Activated CD8-positive, alpha-beta T cell treated with anti-CD3 and anti-CD28 coated beads, Interleukin-2, amount 10 ng/mL, durations not matched to agents 7 days and 5 days (primary cell): ENCODE measurements around the gene SHB. TPM values are rescaled to one million over a fixed set of nuclear protein-coding genes. Genes with fewer than 3 reads are reported as not detected.

Experiments
- ATAC-seq: fragments of 150-1000 bp; cut with Tn5 transposase; one replicate; pipeline ENCODE4 v1.10.0; 2021; ENCODE audit warnings: moderate library complexity
- CTCF ChIA-PET: fragments of 350-600 bp; sonication (Branson Sonifier 250); formaldehyde crosslinking; loops from one replicate; lab custom pipeline; 2021; ENCODE audit warnings: antibody characterized with exemption; lab: Charles Lee
- POLR2A ChIA-PET: fragments of 350-600 bp; sonication (Branson Sonifier 250); formaldehyde crosslinking; loops from one replicate; lab custom pipeline; 2021; ENCODE audit warnings: antibody characterized with exemption; lab: Charles Lee
- DNase-seq: peaks from one replicate; pipeline ENCODE4 v3.0.0-alpha.2; 2020
- H3K27ac Mint-ChIP-seq: one replicate; pipeline ENCODE4 v1.8.0; 2021; ENCODE audit warnings: mild to moderate bottlenecking, mixed read lengths
- H3K27me3 Mint-ChIP-seq: one replicate; pipeline ENCODE4 v1.8.0; 2021; ENCODE audit warnings: low read depth, mixed read lengths
- H3K36me3 Mint-ChIP-seq: one replicate; pipeline ENCODE4 v1.8.0; 2021; ENCODE audit warnings: low read depth, mixed read lengths
- H3K4me1 Mint-ChIP-seq: one replicate; pipeline ENCODE4 v1.8.0; 2021; ENCODE audit warnings: low read depth, mixed read lengths
- H3K4me3 Mint-ChIP-seq: one replicate; pipeline ENCODE4 v1.8.0; 2021; ENCODE audit warnings: mild to moderate bottlenecking, mixed read lengths
- H3K9me3 Mint-ChIP-seq: one replicate; pipeline ENCODE4 v1.8.0; 2022; ENCODE audit warnings: mixed read lengths; ENCODE audit not compliant: insufficient read depth
- total RNA-seq, 2 experiments: library from RNA; stranded (reverse); gene quantifications; one replicate each; pipeline ENCODE4 v1.2.3, GENCODE V29; 2021

Gene SHB
- total RNA-seq, 2 experiments from 2014 or later = 0.57 to 0.58 TPM

GRCh38 chr9:37922363-37923117, 146.5 kb downstream of the SHB start:
- CTCF ChIA-PET = no interaction called here
- DNase-seq = no peak
- POLR2A ChIA-PET = no interaction called here
- ATAC-seq = no peak
- Mint-ChIP-seq H3K27ac (no peak overlapping the region), H3K9me3 (no peaks in the 10 kb centered on the region), H3K27me3 (no peaks in the 10 kb centered on the region), H3K36me3 (no peaks in the 10 kb centered on the region), H3K4me1 (peaks cover 5% of the 10 kb centered on the region), H3K4me3 (no peak overlapping the region)

GRCh38 chr9:37921546-37922300, 147.3 kb downstream of the SHB start:
- ChIA-PET CTCF (no interaction called here), POLR2A (interaction anchor here (0.6 kb wide), 1 partner anchor 219 kb away, joined by 4 read pairs; no protein-coding TSS in a partner anchor)
- H3K4me3 Mint-ChIP-seq = no peak overlapping the region
- DNase-seq (no peak), ATAC-seq (no peak)
- H3K4me1 Mint-ChIP-seq = peaks cover 6% of the 10 kb centered on the region
- no peaks in the 10 kb centered on the region for H3K9me3 Mint-ChIP-seq
- H3K27ac Mint-ChIP-seq = no peak overlapping the region
- no peaks in the 10 kb centered on the region for H3K27me3 Mint-ChIP-seq
- no peaks in the 10 kb centered on the region for H3K36me3 Mint-ChIP-seq

GRCh38 chr9:37921168-37921510, 147.9 kb downstream of the SHB start:
- ChIA-PET POLR2A (interaction anchor here (0.6 kb wide), 1 partner anchor 220 kb away, joined by 4 read pairs; no protein-coding TSS in a partner anchor), CTCF (no interaction called here)
- H3K9me3 Mint-ChIP-seq = no peaks in the 10 kb centered on the region
- no peak overlapping the region for H3K27ac Mint-ChIP-seq
- ATAC-seq (no peak), DNase-seq (no peak)
- H3K4me1 Mint-ChIP-seq = peaks cover 3% of the 10 kb centered on the region
- no peaks in the 10 kb centered on the region for H3K36me3 Mint-ChIP-seq
- no peaks in the 10 kb centered on the region for H3K27me3 Mint-ChIP-seq
- H3K4me3 Mint-ChIP-seq = no peak overlapping the region

GRCh38 chr9:37920471-37921167, 148.4 kb downstream of the SHB start:
- ChIA-PET CTCF (no interaction called here), POLR2A (no interaction called here)
- ATAC-seq = peak; percentile 57
- Mint-ChIP-seq H3K4me3 (no peak overlapping the region), H3K4me1 (peaks cover 2% of the 10 kb centered on the region), H3K27ac (no peak overlapping the region), H3K27me3 (no peaks in the 10 kb centered on the region), H3K9me3 (no peaks in the 10 kb centered on the region), H3K36me3 (no peaks in the 10 kb centered on the region)
- peak; percentile 32 for DNase-seq

- ChIA-PET POLR2A (no interaction called here), CTCF (no interaction called here)
- H3K36me3 Mint-ChIP-seq = no peaks in the 10 kb centered on the region
- H3K9me3 Mint-ChIP-seq = no peaks in the 10 kb centered on the region
- ATAC-seq (no peak), DNase-seq (no peak)
- peaks cover 2% of the 10 kb centered on the region for H3K4me1 Mint-ChIP-seq
- no peaks in the 10 kb centered on the region for H3K27me3 Mint-ChIP-seq
- H3K27ac Mint-ChIP-seq = no peak overlapping the region
- no peak overlapping the region for H3K4me3 Mint-ChIP-seq
Measured at GRCh38 chr9:37919956-37920335, 149.1 kb downstream of the SHB start.

- H3K27ac Mint-ChIP-seq = no peak overlapping the region
- H3K4me1 Mint-ChIP-seq = peaks cover 2% of the 10 kb centered on the region
- CTCF ChIA-PET = no interaction called here
- no peaks in the 10 kb centered on the region for H3K27me3 Mint-ChIP-seq
- ATAC-seq = no peak
- H3K4me3 Mint-ChIP-seq = no peak overlapping the region
- no peaks in the 10 kb centered on the region for H3K36me3 Mint-ChIP-seq
- DNase-seq = no peak
- no peaks in the 10 kb centered on the region for H3K9me3 Mint-ChIP-seq
- POLR2A ChIA-PET = no interaction called here
Measured at GRCh38 chr9:37919246-37919955, 149.6 kb downstream of the SHB start.

GRCh38 chr9:37918665-37919170, 150.3 kb downstream of the SHB start:
- Mint-ChIP-seq H3K27me3 (no peaks in the 10 kb centered on the region), H3K4me3 (no peak overlapping the region), H3K9me3 (no peaks in the 10 kb centered on the region), H3K4me1 (peaks cover 2% of the 10 kb centered on the region), H3K36me3 (no peaks in the 10 kb centered on the region), H3K27ac (no peak overlapping the region)
- no peak for ATAC-seq
- ChIA-PET POLR2A (no interaction called here), CTCF (no interaction called here)
- no peak for DNase-seq

GRCh38 chr9:37917801-37918664, 151.0 kb downstream of the SHB start:
- H3K27ac Mint-ChIP-seq = no peak overlapping the region
- H3K36me3 Mint-ChIP-seq = no peaks in the 10 kb centered on the region
- ATAC-seq = no peak
- no peak overlapping the region for H3K4me3 Mint-ChIP-seq
- CTCF ChIA-PET = no interaction called here
- no peaks in the 10 kb centered on the region for H3K9me3 Mint-ChIP-seq
- POLR2A ChIA-PET = no interaction called here
- DNase-seq = no peak
- H3K4me1 Mint-ChIP-seq = peaks cover 2% of the 10 kb centered on the region
- no peaks in the 10 kb centered on the region for H3K27me3 Mint-ChIP-seq

GRCh38 chr9:37917313-37917731, 151.7 kb downstream of the SHB start:
- ATAC-seq (no peak), DNase-seq (no peak)
- Mint-ChIP-seq H3K4me1 (peaks cover 2% of the 10 kb centered on the region), H3K9me3 (no peaks in the 10 kb centered on the region), H3K36me3 (no peaks in the 10 kb centered on the region), H3K27ac (no peak overlapping the region), H3K4me3 (no peak overlapping the region), H3K27me3 (no peaks in the 10 kb centered on the region)
- POLR2A ChIA-PET = no interaction called here
- CTCF ChIA-PET = interaction anchor here (2.6 kb wide), 1 partner anchor 14 kb away, joined by 8 read pairs; no protein-coding TSS in a partner anchor

- Mint-ChIP-seq H3K27ac (no peak overlapping the region), H3K9me3 (no peaks in the 10 kb centered on the region), H3K4me1 (peaks cover 2% of the 10 kb centered on the region), H3K27me3 (no peaks in the 10 kb centered on the region), H3K4me3 (no peak overlapping the region), H3K36me3 (no peaks in the 10 kb centered on the region)
- CTCF ChIA-PET = interaction anchor here (1.7 to 2.6 kb wide), 2 partner anchors 12 to 14 kb away, joined by 3 to 8 read pairs; no protein-coding TSS in a partner anchor
- DNase-seq = no peak
- POLR2A ChIA-PET = no interaction called here
- no peak for ATAC-seq
Measured at GRCh38 chr9:37916471-37917312, 152.3 kb downstream of the SHB start.
